Sigmoid colon (tissue), 7 donors: Measurements from ENCODE around the gene UBE2E1. TPM values are rescaled to one million over a fixed set of nuclear protein-coding genes. Genes with fewer than 3 reads are reported as not detected.

Source experiments
- DNase-seq: peaks from one replicate; pipeline ENCODE4 v3.0.0-alpha.2; 2019
- H3K27ac ChIP-seq, 4 donors: fragments of 200-600 bp; sonication (generic); one replicate each; pipeline ENCODE4 v1.5.1; 2016 to 2019; ENCODE audit warnings: mild to moderate bottlenecking in 1 of 4
- H3K27me3 ChIP-seq, 3 donors: fragments of 200-600 bp; sonication (generic); one replicate each; pipeline ENCODE4 v1.5.1; 2019; ENCODE audit warnings: mild to moderate bottlenecking in 1 of 3
- H3K36me3 ChIP-seq, 4 donors: fragments of 200-600 bp; sonication (generic); one replicate each; pipeline ENCODE4 v1.5.1; 2016 to 2019
- H3K4me1 ChIP-seq, 4 donors: fragments of 200-600 bp; sonication (generic); one replicate each; pipeline ENCODE4 v1.5.1; 2017 to 2019
- H3K4me3 ChIP-seq, 4 donors: fragments of 200-600 bp; sonication (generic); one replicate each; pipeline ENCODE4 v1.5.1; 2017 to 2019; ENCODE audit warnings: mild to moderate bottlenecking in 2 of 4, moderate library complexity in 1 of 4
- H3K9me3 ChIP-seq, 4 donors: fragments of 200-600 bp in 3 of 4; sonication (generic) in 3 of 4; one replicate each; pipeline versions ENCODE4 v1.5.1 to v1.6.1; 2013 to 2019
- EP300 ChIP-seq, 4 donors: sonication (generic); formaldehyde crosslinking; IDR thresholded peaks; one replicate each; pipeline ENCODE4 v1.6.1; 2017; ENCODE audit warnings: antibody characterized with exemption in 4 of 4
- POLR2A ChIP-seq, 2 donors: fragments of 450-650 bp; IDR thresholded peaks; one replicate each; pipeline ENCODE4 v1.6.1; 2016; ENCODE audit warnings: antibody characterized with exemption in 2 of 2, mild to moderate bottlenecking in 2 of 2, moderate library complexity in 2 of 2
- POLR2AphosphoS5 ChIP-seq, 4 donors: sonication (generic); formaldehyde crosslinking; IDR thresholded peaks; one replicate each; pipeline ENCODE4 v1.6.1; 2017; ENCODE audit warnings: antibody characterized with exemption in 4 of 4
- WGBS, 2 donors: extraction: QIAGEN DNeasy Blood & Tissue Kit; methylation state at CpG; one replicate each; pipeline ENCODE4 v1.1.7; 2013; 5-methylcytosine and 5-hydroxymethylcytosine counted together
- intact Hi-C: fragments of 100-400 bp; cut with DNase I; formaldehyde crosslinking; loops from one replicate; pipeline ENCODE4 v1.15.1; 2023
- polyA plus RNA-seq, 3 donors: library from polyadenylated mRNA; stranded (reverse); fragments of 200-250 nt; gene quantifications; one replicate each; pipeline ENCODE4 v1.2.3, GENCODE V29; 2013
- total RNA-seq, 4 donors: library from RNA; depleted of rRNA; stranded (reverse); fragments of >200 nt; gene quantifications; one replicate each; pipeline ENCODE4 v1.1.0, GENCODE V29; 2016
- TF ChIP-seq, protein P1 (sequence below), 4 experiments: fragments of 450-650 bp in 3 of 4; fragments of 200-600 bp in 1 of 4; IDR thresholded peaks; one replicate each; pipeline ENCODE4 v1.5.1; 2016 to 2019; ENCODE audit warnings: antibody characterized with exemption in 4 of 4, mild to moderate bottlenecking in 3 of 4, moderate library complexity in 2 of 4
- donor health status: healthy with polysubstance abuse.
- donor health status: Bipolar disorder and iron deficiency.
- donor health status: healthy.

Gene UBE2E1
- total and polyA plus RNA-seq, 7 donors: 61.4 to 145 (median 96.4) TPM

DNA sequence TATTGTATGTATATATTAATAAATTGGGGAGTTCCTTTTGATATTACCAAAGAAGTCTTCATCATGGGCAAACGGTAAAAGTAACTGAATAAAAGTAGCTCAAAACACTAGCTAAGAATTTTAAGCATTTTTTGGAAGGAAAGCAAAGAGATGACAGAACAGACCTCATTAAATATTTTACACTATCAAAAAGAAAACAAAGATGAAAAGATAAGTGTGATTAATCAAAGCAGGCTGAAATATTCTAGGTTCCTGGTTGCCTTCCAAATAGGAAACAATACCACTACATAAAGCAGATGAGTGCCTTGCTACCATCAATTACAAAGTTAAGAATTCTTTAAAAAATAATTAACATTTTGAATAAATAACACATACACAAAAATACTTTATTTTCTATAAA lies 107.4 kb downstream of the UBE2E1 start:
- no peaks in the 10 kb centered on the region for H3K9me3 ChIP-seq
- no peaks in the 10 kb centered on the region for H3K27me3 ChIP-seq
- intact Hi-C loops: no loop called here
- 90 to 94% methylated on average over 1 of the region's 1 CpG for WGBS, 2 donors
- no peak for DNase-seq
- peaks cover 0 to 31% (median 3%) of the 10 kb centered on the region in 4 donors for H3K36me3 ChIP-seq
- no peak for TF ChIP-seq POLR2AphosphoS5 (IDR thresholded peaks at IDR 0.05)
- no peak for TF ChIP-seq EP300 (IDR thresholded peaks at IDR 0.05)
- TF ChIP-seq, protein P1, sequence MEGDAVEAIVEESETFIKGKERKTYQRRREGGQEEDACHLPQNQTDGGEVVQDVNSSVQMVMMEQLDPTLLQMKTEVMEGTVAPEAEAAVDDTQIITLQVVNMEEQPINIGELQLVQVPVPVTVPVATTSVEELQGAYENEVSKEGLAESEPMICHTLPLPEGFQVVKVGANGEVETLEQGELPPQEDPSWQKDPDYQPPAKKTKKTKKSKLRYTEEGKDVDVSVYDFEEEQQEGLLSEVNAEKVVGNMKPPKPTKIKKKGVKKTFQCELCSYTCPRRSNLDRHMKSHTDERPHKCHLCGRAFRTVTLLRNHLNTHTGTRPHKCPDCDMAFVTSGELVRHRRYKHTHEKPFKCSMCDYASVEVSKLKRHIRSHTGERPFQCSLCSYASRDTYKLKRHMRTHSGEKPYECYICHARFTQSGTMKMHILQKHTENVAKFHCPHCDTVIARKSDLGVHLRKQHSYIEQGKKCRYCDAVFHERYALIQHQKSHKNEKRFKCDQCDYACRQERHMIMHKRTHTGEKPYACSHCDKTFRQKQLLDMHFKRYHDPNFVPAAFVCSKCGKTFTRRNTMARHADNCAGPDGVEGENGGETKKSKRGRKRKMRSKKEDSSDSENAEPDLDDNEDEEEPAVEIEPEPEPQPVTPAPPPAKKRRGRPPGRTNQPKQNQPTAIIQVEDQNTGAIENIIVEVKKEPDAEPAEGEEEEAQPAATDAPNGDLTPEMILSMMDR (IDR thresholded peaks at IDR 0.05): no peak
- TF ChIP-seq POLR2A (IDR thresholded peaks at IDR 0.05): no peak
- H3K27ac ChIP-seq: no peak overlapping the region
- H3K4me3 ChIP-seq: no peak overlapping the region
- H3K4me1 ChIP-seq: peaks cover 0 to 31% (median 20%) of the 10 kb centered on the region in 4 donors

- no peak for DNase-seq
- 41 to 71% methylated on average over 3 of the region's 3 CpGs for WGBS, 2 donors
- H3K27me3 ChIP-seq: no peaks in the 10 kb centered on the region
- H3K36me3 ChIP-seq: peaks cover 0 to 34% (median 9%) of the 10 kb centered on the region in 4 donors
- intact Hi-C loops: no loop called here
- TF ChIP-seq EP300 (IDR thresholded peaks at IDR 0.05) (no peak), POLR2AphosphoS5 (IDR thresholded peaks at IDR 0.05) (no peak), POLR2A (IDR thresholded peaks at IDR 0.05) (no peak)
- TF ChIP-seq, protein P1 (IDR thresholded peaks at IDR 0.05): no peak
- H3K9me3 ChIP-seq: no peaks in the 10 kb centered on the region
- no peak overlapping the region for H3K4me3 ChIP-seq
- H3K27ac ChIP-seq: no peak overlapping the region
- peaks cover 0 to 41% (median 28%) of the 10 kb centered on the region in 4 donors for H3K4me1 ChIP-seq
These were observed 108.4 kb downstream of the UBE2E1 start for GRCh38 chr3:23913873-23914743.

- H3K36me3 ChIP-seq: peaks cover 0 to 34% (median 17%) of the 10 kb centered on the region in 4 donors
- H3K4me1 ChIP-seq: peaks cover 0 to 53% (median 36%) of the 10 kb centered on the region in 4 donors
- TF ChIP-seq POLR2A (IDR thresholded peaks at IDR 0.05) (no peak), EP300 (IDR thresholded peaks at IDR 0.05) (no peak), POLR2AphosphoS5 (IDR thresholded peaks at IDR 0.05) (no peak)
- TF ChIP-seq, protein P1 (IDR thresholded peaks at IDR 0.05): no peak
- no peaks in the 10 kb centered on the region for H3K9me3 ChIP-seq
- WGBS, 2 donors: 40 to 58% methylated on average over 7 of the region's 7 CpGs
- peak overlapping the region; percentile 76 to 90 (median 86) for H3K4me3 ChIP-seq
- H3K27me3 ChIP-seq: no peaks in the 10 kb centered on the region
- peak overlapping the region; percentile 92 to 96 (median 96) for H3K27ac ChIP-seq
- no peak for DNase-seq
- intact Hi-C loops: no loop called here
These were observed 109.9 kb downstream of the UBE2E1 start for GRCh38 chr3:23915537-23916108.

DNA sequence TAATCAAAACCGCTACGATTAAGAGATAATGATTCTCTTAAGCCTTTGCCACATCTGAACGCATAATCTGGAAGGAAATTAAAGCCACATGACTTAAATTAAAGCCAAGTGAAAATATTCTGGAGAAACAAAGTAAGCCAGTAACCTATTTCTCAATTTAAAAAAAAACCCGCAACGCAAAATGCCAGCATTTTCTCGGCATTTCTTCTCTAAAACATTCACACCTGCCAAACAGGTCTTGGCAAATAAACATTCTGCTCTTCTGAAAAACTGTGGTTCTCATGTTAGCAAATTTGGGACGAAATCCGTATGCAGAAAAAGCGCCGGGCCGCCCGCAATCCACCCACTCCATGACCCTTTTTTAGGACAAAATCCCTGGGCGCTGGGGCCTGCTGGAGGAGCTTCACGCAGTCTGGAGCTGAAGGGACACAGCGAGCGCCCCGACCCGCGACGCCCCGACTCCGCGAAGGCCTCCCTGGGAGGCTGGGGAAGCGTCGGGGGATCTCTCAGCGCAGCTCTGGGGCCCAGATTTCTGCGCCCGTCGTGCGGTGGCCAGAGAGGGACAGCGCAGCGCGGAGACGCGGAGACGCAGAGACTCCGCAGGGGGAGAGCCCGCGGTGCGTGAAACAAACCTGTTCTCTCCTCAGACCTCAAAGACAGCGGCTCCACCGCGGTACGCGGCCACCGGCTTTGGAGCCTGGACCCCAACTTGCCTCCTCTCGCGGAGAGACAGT lies 110.6 kb downstream of the UBE2E1 start:
- Histone ChIP-seq H3K9me3 (no peaks in the 10 kb centered on the region), H3K4me1 (peaks cover 0 to 53% (median 36%) of the 10 kb centered on the region in 4 donors), H3K36me3 (peaks cover 0 to 30% (median 17%) of the 10 kb centered on the region in 4 donors), H3K4me3 (peak overlapping the region; percentile 76 to 90 (median 86)), H3K27me3 (no peaks in the 10 kb centered on the region), H3K27ac (peak overlapping the region; percentile 92 to 96 (median 96))
- WGBS, 2 donors: 2% methylated on average over 48 of the region's 48 CpGs
- TF ChIP-seq POLR2A (IDR thresholded peaks at IDR 0.05) (no peak), POLR2AphosphoS5 (IDR thresholded peaks at IDR 0.05) (no peak), EP300 (IDR thresholded peaks at IDR 0.05) (no peak)
- TF ChIP-seq, protein P1 (IDR thresholded peaks at IDR 0.05): no peak
- intact Hi-C loops: no loop called here
- no peak for DNase-seq
